Heart left ventricle (tissue), 16 donors: ENCODE measurements around the gene LTA4H. TPM values are rescaled to one million over a fixed set of nuclear protein-coding genes. Genes with fewer than 3 reads are reported as not detected.
A peak's percentile ranks its signal among the peaks of the same experiment; 100 is the strongest.

Experiments
- ATAC-seq, 4 donors: fragments of 200-7000 bp; cut with Tn5 transposase; one replicate each; pipeline ENCODE4 v1.9.1; 2020 to 2022; ENCODE audit warnings: moderate library complexity in 4 of 4, mild to moderate bottlenecking in 3 of 4, moderate number of reproducible peaks in 1 of 4
- DNase-seq, 5 donors: peaks; one replicate each; pipeline ENCODE4 v3.0.0-alpha.2; 2020
- H3K27ac ChIP-seq, 12 donors: fragments of 200-600 bp; sonication (generic) in 4 of 12; one replicate each; pipeline versions ENCODE4 v1.5.0 to v1.8.0; 2016 to 2022; ENCODE audit warnings: mild to moderate bottlenecking in 2 of 12
- H3K27me3 ChIP-seq, 9 donors: fragments of 200-600 bp; sonication (generic) in 2 of 9; one replicate each; pipeline versions ENCODE4 v1.5.1 to v1.8.0; 2016 to 2022; ENCODE audit warnings: mild to moderate bottlenecking in 3 of 9
- H3K36me3 ChIP-seq, 9 donors: fragments of 200-600 bp; sonication (generic) in 2 of 9; one replicate each; pipeline versions ENCODE4 v1.5.0 to v1.8.0; 2018 to 2022; ENCODE audit warnings: mild to moderate bottlenecking in 2 of 9
- H3K4me1 ChIP-seq, 12 donors: fragments of 200-600 bp; sonication (generic) in 4 of 12; one replicate each; pipeline versions ENCODE4 v1.5.0 to v1.8.0; 2016 to 2022; ENCODE audit warnings: mild to moderate bottlenecking in 3 of 12
- H3K4me3 ChIP-seq, 12 donors: fragments of 200-600 bp; sonication (generic) in 4 of 12; one replicate each; pipeline versions ENCODE4 v1.5.0 to v1.8.0; 2017 to 2022; ENCODE audit warnings: mild to moderate bottlenecking in 9 of 12, moderate library complexity in 4 of 12
- H3K9me3 ChIP-seq, 12 donors: fragments of 200-600 bp; sonication (generic) in 4 of 12; one replicate each; pipeline versions ENCODE4 v1.5.0 to v1.8.0; 2016 to 2022; ENCODE audit warnings: mild to moderate bottlenecking in 1 of 12
- POLR2A ChIP-seq, 2 donors: fragments of 450-650 bp; IDR thresholded peaks; one replicate each; pipeline ENCODE4 v1.6.1; 2017; ENCODE audit warnings: antibody characterized with exemption in 2 of 2, mild to moderate bottlenecking in 2 of 2, moderate library complexity in 2 of 2
- WGBS, 4 donors: extraction: QIAGEN DNeasy Blood & Tissue Kit in 2 of 4; methylation state at CpG; one replicate each; pipeline versions ENCODE4 v1.1.5 to v1.1.7; 2013 to 2018; 5-methylcytosine and 5-hydroxymethylcytosine counted together
- intact Hi-C, 10 donors: fragments of 100-400 bp; cut with DNase I; formaldehyde crosslinking; loops; one replicate each; pipeline versions ENCODE4 v1.11.1 to v1.14.2; 2022
- polyA plus RNA-seq, 2 donors: library from polyadenylated mRNA; stranded (reverse); fragments of 200-250 nt; gene quantifications; one replicate each; pipeline ENCODE4 v1.2.3, GENCODE V29; 2013
- total RNA-seq, 9 donors: library from RNA; depleted of rRNA in 2 of 9; stranded (reverse); fragments of >200 nt in 2 of 9; fragmentation: NEBNext Ultra II Directional in 3 of 9; extraction: Animal tissue kit (Norgen Biotek cat#: 25700) in 3 of 9; gene quantifications; one replicate each; pipeline versions ENCODE4 v1.1.0 to v1.2.4, GENCODE V29; 2016 to 2023
- TF ChIP-seq, protein P1 (sequence below), 12 donors: fragments of 200-600 bp; sonication (generic) in 4 of 12; IDR thresholded peaks; one replicate each; pipeline versions ENCODE4 v1.5.0 to v1.8.0; 2018 to 2022; ENCODE audit warnings: antibody characterized with exemption in 12 of 12, mild to moderate bottlenecking in 5 of 12
- donor health status: ischemic (EF 13 %, LVEDD 7.1; RV severe dilation, severe dysfunction).
- donor health status: healthy with polysubstance abuse.
- donor health status: DM: no; HTN: yes; CAD: no.
- donor health status: DM: no; HTN: no; CAD: no.
- donor health status: ischemic (EF 25% LVEDD 6.9; RV normal size, moderate dysfunction).
- donor health status: ischemic (EF 25% LVEDD 5.7; RV mildly dilated, moderate dysfunction).
- donor health status: healthy.
- donor health status: DM: yes; HTN: yes; CAD: no.
- donor health status: ischemic (EF 35%, LVEDD 5.7; RV mildly dilated, moderate dysfunction).
- donor health status: nonischemic (EF 11% LVEDD 7.7; RV severe dilation, severe dysfunction).
- donor health status: DM: yes; HTN: yes; CAD: no.
- donor health status: PGD.
- donor health status: ischemic (EF 29% LVEDD 5.4; RV normal size, mild dysfunction).
- donor health status: nonischemic (EF 23%, LVEDD 6.1; RV moderate dilation, normal function).

The LTA4H gene
- total and polyA plus RNA-seq, 11 donors: 23.3 to 72.0 (median 41.6) TPM

DNA sequence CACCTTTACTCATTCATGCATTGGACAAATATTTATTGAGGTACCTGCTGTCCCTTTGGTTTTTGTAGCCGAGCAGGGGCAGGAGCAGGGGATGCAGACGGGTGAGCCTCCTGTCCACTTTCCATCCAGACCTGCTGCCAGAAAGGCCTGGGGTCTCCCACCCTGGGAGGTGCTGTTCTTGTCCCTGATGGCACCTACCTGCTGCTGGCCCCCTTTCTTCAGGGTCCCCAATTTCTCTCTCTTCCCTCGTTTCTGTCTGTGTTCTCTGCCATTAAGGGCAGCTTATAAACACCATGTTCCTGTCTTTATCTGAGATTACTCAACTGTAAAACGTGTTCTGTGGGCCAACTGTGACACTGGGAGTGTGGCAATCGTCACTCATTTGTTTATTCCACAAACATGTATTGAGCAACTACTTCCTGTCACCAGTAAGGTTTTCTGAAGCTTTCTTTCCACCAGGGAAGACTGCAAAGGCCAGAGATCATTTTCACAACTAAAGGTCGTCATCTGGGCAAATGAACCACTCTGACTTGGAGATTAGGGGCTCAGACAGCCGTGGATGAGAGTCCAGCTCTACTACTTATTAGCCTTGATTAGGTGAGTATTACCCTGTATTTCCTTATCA lies 39.2 kb downstream of the LTA4H start, which contains the start of gene HAL:
Gene HAL (minus strand): TSS at position 311 of the 625 bp plus-strand sequence. CDS start 434 bp downstream, outside the sequence.
- 62 to 71% (median 69%) methylated on average over 7 of the region's 7 CpGs for WGBS, 4 donors
- TF ChIP-seq POLR2A (IDR thresholded peaks at IDR 0.05): no peak
- TF ChIP-seq, protein P1, sequence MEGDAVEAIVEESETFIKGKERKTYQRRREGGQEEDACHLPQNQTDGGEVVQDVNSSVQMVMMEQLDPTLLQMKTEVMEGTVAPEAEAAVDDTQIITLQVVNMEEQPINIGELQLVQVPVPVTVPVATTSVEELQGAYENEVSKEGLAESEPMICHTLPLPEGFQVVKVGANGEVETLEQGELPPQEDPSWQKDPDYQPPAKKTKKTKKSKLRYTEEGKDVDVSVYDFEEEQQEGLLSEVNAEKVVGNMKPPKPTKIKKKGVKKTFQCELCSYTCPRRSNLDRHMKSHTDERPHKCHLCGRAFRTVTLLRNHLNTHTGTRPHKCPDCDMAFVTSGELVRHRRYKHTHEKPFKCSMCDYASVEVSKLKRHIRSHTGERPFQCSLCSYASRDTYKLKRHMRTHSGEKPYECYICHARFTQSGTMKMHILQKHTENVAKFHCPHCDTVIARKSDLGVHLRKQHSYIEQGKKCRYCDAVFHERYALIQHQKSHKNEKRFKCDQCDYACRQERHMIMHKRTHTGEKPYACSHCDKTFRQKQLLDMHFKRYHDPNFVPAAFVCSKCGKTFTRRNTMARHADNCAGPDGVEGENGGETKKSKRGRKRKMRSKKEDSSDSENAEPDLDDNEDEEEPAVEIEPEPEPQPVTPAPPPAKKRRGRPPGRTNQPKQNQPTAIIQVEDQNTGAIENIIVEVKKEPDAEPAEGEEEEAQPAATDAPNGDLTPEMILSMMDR (IDR thresholded peaks at IDR 0.05): no peak
- DNase-seq (no peak), ATAC-seq (peak in 2 of 4 donors; percentile 28 to 58)
- no peaks in the 10 kb centered on the region for H3K9me3 ChIP-seq
- H3K27ac ChIP-seq: no peak within 1 kb of the TSS
- intact Hi-C loops: loop anchor here in 9 of 10 donors (5.0 to 10.0 kb wide), 5 partner anchors 79 to 414 kb away; no protein-coding TSS in a partner anchor
- H3K27me3 ChIP-seq: no peaks in the 10 kb centered on the region
- H3K36me3 ChIP-seq: peaks cover 0 to 16% (median 6%) of the 10 kb centered on the region in 9 donors
- H3K4me3 ChIP-seq: no peak within 1 kb of the TSS
- peaks cover 0 to 4% (median 0%) of the 10 kb centered on the region in 12 donors for H3K4me1 ChIP-seq

DNA sequence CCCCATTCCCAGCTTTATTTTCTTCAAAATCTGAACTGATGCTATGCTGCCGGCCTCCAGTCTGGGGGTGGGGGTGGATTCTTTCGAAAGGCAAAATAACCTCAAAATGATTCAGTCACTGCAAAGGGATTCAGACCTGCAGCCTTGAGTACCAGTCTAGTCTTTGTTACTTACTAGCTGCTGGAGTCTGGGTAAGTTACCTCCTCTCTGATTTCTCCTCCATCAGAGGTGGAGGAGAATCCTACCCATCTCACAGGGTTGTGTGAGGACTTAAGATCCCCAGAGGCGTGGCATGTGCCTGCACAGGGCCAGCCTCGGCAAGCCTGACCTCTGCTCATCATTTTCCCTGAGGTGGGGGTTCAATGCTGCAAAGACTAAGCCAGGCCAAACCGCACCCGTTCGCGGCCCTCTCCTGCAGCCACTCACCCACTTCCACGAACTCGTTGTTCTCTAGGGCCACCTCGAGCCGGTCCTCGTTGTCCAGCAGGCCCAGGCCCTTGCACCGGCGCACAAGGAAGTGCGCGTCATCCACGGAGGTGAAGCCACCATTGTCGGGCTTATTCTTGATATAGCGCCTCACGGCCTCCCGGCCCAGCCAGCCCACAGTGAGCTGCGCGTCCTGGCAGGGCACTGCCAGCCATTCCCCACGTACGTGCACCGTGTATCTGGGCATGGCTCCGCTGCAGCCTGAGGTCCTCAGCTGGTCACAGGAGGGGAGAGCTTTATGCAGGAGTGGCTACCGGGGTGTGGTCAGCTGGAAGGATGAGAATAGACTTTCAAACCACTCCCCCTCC lies 40.0 kb downstream of the LTA4H start:
- intact Hi-C loops: loop anchor here in 9 of 10 donors (5.0 to 10.0 kb wide), 5 partner anchors 78 to 413 kb away; no protein-coding TSS in a partner anchor
- no peaks in the 10 kb centered on the region for H3K27me3 ChIP-seq
- DNase-seq (no peak), ATAC-seq (no peak)
- TF ChIP-seq, protein P1 (IDR thresholded peaks at IDR 0.05): no peak
- TF ChIP-seq POLR2A (IDR thresholded peaks at IDR 0.05): no peak
- peaks cover 0 to 4% (median 0%) of the 10 kb centered on the region in 12 donors for H3K4me1 ChIP-seq
- 91 to 94% (median 92%) methylated on average over 29 of the region's 29 CpGs for WGBS, 4 donors
- no peak overlapping the region for H3K4me3 ChIP-seq
- no peaks in the 10 kb centered on the region for H3K9me3 ChIP-seq
- no peak overlapping the region for H3K27ac ChIP-seq
- peaks cover 0 to 9% (median 0%) of the 10 kb centered on the region in 9 donors for H3K36me3 ChIP-seq

DNA sequence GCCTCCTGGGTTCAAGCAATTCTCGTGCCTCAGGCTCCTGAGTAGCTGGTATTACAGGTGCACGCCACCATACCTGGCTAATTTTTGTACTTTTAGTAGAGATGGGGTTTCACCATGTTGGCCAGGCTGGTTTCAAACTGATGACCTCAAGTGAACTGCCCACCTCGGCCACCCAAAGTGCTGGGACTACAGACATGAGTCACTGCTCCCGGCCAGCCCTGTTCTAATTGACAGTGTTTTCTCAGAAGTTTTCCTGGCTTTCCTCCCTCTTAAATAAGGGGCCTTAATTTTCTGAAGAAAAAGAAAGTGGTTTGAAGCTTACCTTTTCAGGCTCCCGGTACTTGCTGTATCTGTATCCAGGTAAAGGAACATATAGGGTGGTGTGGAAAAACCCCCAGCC lies 40.9 kb downstream of the LTA4H start:
- Histone ChIP-seq H3K36me3 (no peaks in the 10 kb centered on the region), H3K27me3 (no peaks in the 10 kb centered on the region), H3K4me3 (no peak overlapping the region), H3K9me3 (no peaks in the 10 kb centered on the region), H3K27ac (no peak overlapping the region), H3K4me1 (peaks cover 0 to 4% (median 0%) of the 10 kb centered on the region in 12 donors)
- DNase-seq: no peak
- intact Hi-C loops: loop anchor here in 6 of 10 donors (5.0 to 10.0 kb wide), 3 partner anchors 167 to 410 kb away; no protein-coding TSS in a partner anchor
- TF ChIP-seq, protein P1 (IDR thresholded peaks at IDR 0.05): no peak
- TF ChIP-seq POLR2A (IDR thresholded peaks at IDR 0.05): no peak
- ATAC-seq: no peak
- 82 to 88% (median 87%) methylated on average over 5 of the region's 5 CpGs for WGBS, 4 donors

DNA sequence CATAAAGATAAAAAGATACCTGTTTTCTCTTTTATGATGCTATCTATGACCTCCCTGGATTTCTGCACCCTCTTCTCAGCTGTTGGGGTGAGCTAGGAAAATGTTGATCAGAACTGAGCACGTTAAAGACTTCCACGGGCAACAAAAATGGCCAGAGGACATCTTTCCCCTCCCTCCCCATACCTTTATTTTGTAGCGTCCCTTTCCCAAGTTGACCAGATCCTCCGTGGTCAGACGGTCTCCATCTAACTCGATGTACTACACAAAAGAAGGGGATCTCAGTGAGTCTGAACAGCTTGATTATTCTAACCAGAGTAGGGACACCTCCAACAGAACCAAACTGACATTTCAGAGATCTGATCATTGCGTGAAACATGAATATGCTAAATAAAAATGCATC lies 41.5 kb downstream of the LTA4H start:
- Histone ChIP-seq H3K27ac (no peak overlapping the region), H3K36me3 (no peaks in the 10 kb centered on the region), H3K9me3 (no peaks in the 10 kb centered on the region), H3K4me1 (peaks cover 0 to 2% (median 0%) of the 10 kb centered on the region in 12 donors), H3K27me3 (no peaks in the 10 kb centered on the region), H3K4me3 (no peak overlapping the region)
- intact Hi-C loops: loop anchor here in 6 of 10 donors (5.0 to 10.0 kb wide), 3 partner anchors 167 to 409 kb away; no protein-coding TSS in a partner anchor
- DNase-seq (no peak), ATAC-seq (no peak)
- no peak for TF ChIP-seq POLR2A (IDR thresholded peaks at IDR 0.05)
- TF ChIP-seq, protein P1 (IDR thresholded peaks at IDR 0.05): no peak
- 90 to 93% (median 93%) methylated on average over 7 of the region's 7 CpGs for WGBS, 4 donors
